ENCODE measurements around the gene ANAPC7.

DNA sequence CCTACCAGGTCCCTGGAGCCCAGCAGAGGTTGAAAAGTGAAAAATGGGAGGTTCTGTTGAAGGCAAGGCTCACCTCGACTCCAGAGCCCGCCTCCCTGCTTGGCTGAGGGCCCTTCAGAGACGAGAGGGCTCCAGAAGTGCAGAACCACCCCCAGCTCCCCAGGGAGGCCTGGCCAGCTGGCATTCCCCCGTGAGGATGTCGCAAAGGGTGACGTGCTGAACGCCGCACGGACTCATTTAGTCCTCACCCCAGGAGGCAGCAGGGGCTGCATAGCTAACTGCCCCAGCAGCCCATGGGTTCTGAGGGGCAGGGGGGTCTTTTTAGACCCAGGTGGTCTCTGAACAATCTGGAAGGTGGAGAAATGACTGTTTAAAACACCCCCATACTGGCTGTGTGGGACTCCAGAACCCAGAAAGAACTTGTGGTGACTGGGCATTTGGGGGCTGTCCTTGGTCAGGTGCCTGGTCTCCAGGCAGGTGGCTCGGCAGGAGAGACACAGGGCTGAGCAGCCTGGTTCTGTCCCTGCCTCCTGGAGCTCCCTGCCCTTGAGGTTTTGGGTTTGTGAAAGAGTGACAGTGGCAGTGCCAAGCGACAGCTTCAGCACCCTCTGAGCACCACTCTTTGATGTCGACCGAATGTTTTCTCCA is 32.0 kb downstream of the ANAPC7 start:
- no peak for TF ChIP-seq CTCF (IDR thresholded peaks at IDR 0.05)
- TF ChIP-seq ZFX (IDR thresholded peaks at IDR 0.05; ENCODE audit: borderline replicate concordance) = no peak
